HepG2 (cell line): ENCODE results near the gene SINHCAF. TPM values are rescaled to one million over a fixed set of nuclear protein-coding genes. Genes with fewer than 3 reads are reported as not detected.
A peak's percentile ranks its signal among the peaks of the same experiment; 100 is the strongest.

ENCODE experiments used
- ARID4A ChIP-seq: sonication (generic); formaldehyde crosslinking; IDR thresholded peaks from 2 replicates; pipeline ENCODE4 v1.5.0; 2020; ENCODE audit warnings: mild to moderate bottlenecking, missing genetic modification reagents, borderline replicate concordance
- CREB1 ChIP-seq, 2 experiments: fragments of 450-650 bp in 1 of 2; IDR thresholded peaks; 2 replicates each; pipeline ENCODE4 v1.6.1; 2016 to 2017; ENCODE audit warnings: control low read depth in 1 of 2, mild to moderate bottlenecking in 1 of 2, missing compliant biosample characterization in 1 of 2, missing genetic modification characterization in 1 of 2
- DRAP1 ChIP-seq: IDR thresholded peaks from 2 replicates; pipeline ENCODE4 v1.6.1; 2016; ENCODE audit warnings: missing genetic modification reagents, missing compliant biosample characterization
- EZH2 ChIP-seq: conservative IDR thresholded peaks from 2 replicates; pipeline ENCODE4 v1.6.1; 2012; ENCODE audit warnings: mild to moderate bottlenecking, low read depth, low read length, moderate library complexity
- FOXM1 ChIP-seq: sonication (generic); formaldehyde crosslinking; IDR thresholded peaks from 2 replicates; pipeline ENCODE4 v1.5.0; 2020; ENCODE audit warnings: missing genetic modification reagents
- KLF12 ChIP-seq: sonication (generic); formaldehyde crosslinking; IDR thresholded peaks from 2 replicates; pipeline ENCODE4 v1.4.0; 2020; ENCODE audit warnings: missing genetic modification reagents, borderline replicate concordance
- LRRFIP1 ChIP-seq: sonication (generic); formaldehyde crosslinking; conservative IDR thresholded peaks from 2 replicates; pipeline ENCODE4 v1.4.0; 2020; ENCODE audit warnings: missing genetic modification reagents
- MAFF ChIP-seq: IDR thresholded peaks from 2 replicates; pipeline ENCODE4 v1.6.1; 2011; ENCODE audit warnings: low read depth, low read length, improper control_type of control experiment
- MED13 ChIP-seq: sonication (generic); formaldehyde crosslinking; IDR thresholded peaks from 2 replicates; pipeline ENCODE4 v1.5.0; 2020; ENCODE audit warnings: missing genetic modification reagents
- NR2F6 ChIP-seq, 2 experiments: IDR thresholded peaks; 2 replicates each; pipeline ENCODE4 v1.6.1; 2016; ENCODE audit warnings: antibody characterized with exemption in 1 of 2, mild to moderate bottlenecking in 1 of 2
- RARG ChIP-seq: sonication (generic); formaldehyde crosslinking; IDR thresholded peaks from 2 replicates; pipeline ENCODE4 v1.4.0; 2020; ENCODE audit warnings: low read depth, mild to moderate bottlenecking, missing genetic modification reagents
- RBM39 ChIP-seq: fragments of 200-400 bp; formaldehyde crosslinking; IDR thresholded peaks from one replicate; pipeline ENCODE4 v1.6.1; 2018; ENCODE audit warnings: antibody characterized with exemption, mild to moderate bottlenecking, low read depth, low read length; ENCODE audit not compliant: poor library complexity, severe bottlenecking
- RFX3 ChIP-seq: IDR thresholded peaks from 2 replicates; pipeline ENCODE4 v1.6.1; 2016; ENCODE audit warnings: missing biosample characterization, missing genetic modification reagents
- SP5 ChIP-seq: IDR thresholded peaks from 2 replicates; pipeline ENCODE4 v1.6.1; 2016; ENCODE audit warnings: low read depth, borderline replicate concordance
- SPEN ChIP-seq: sonication (generic); formaldehyde crosslinking; IDR thresholded peaks from 2 replicates; pipeline ENCODE4 v1.5.1; 2020; ENCODE audit warnings: low read depth, mild to moderate bottlenecking, missing genetic modification reagents
- THAP11 ChIP-seq: IDR thresholded peaks from 2 replicates; pipeline ENCODE4 v1.6.1; 2016; ENCODE audit warnings: missing biosample characterization, missing genetic modification reagents
- ZBTB7B ChIP-seq: sonication (generic); formaldehyde crosslinking; IDR thresholded peaks from 2 replicates; pipeline ENCODE4 v1.4.0; 2020; ENCODE audit warnings: missing genetic modification reagents
- ZBTB8A ChIP-seq: sonication (generic); formaldehyde crosslinking; IDR thresholded peaks from 2 replicates; pipeline ENCODE4 v1.4.0; 2020; ENCODE audit warnings: mild to moderate bottlenecking, low read depth, missing genetic modification reagents, borderline replicate concordance
- ZIK1 ChIP-seq: sonication (generic); formaldehyde crosslinking; IDR thresholded peaks from 2 replicates; pipeline ENCODE4 v1.5.0; 2020; ENCODE audit warnings: mild to moderate bottlenecking, low read depth, missing genetic modification reagents, borderline replicate concordance
- ZKSCAN8 ChIP-seq: IDR thresholded peaks from 2 replicates; pipeline ENCODE4 v1.6.1; 2016; ENCODE audit warnings: borderline replicate concordance, missing genetic modification reagents, missing compliant biosample characterization
- ZNF446 ChIP-seq: sonication (generic); formaldehyde crosslinking; IDR thresholded peaks from 2 replicates; pipeline ENCODE4 v1.5.0; 2020; ENCODE audit warnings: mild to moderate bottlenecking, missing genetic modification reagents
- ZNF564 ChIP-seq: sonication (generic); formaldehyde crosslinking; IDR thresholded peaks from 2 replicates; pipeline ENCODE4 v1.8.1; 2023; ENCODE audit warnings: mild to moderate bottlenecking, missing genetic modification reagents
- ZNF580 ChIP-seq: IDR thresholded peaks from 2 replicates; pipeline ENCODE4 v1.6.1; 2016; ENCODE audit warnings: low read depth, borderline replicate concordance
- polyA plus RNA-seq, 8 experiments: library from polyadenylated mRNA; depleted of rRNA in 3 of 8; stranded (reverse) in 7 of 8; unstranded in 1 of 8; fragments of >200 nt; fragmentation: Illumina TruSeq in 4 of 8; extraction: Trizol in 4 of 8; gene quantifications; 2 replicates each; pipeline versions ENCODE4 v1.2.1 to v1.2.3, GENCODE V29; 2011 to 2016; ENCODE audit warnings: low read depth in 4 of 8, missing spikeins in 1 of 8, mixed read lengths in 1 of 8; ENCODE audit not compliant: insufficient read depth in 1 of 8
- total RNA-seq, 5 experiments: library from RNA; depleted of rRNA; stranded (reverse); fragments of >200 nt; fragmentation: Illumina TruSeq; extraction: Trizol; gene quantifications; 2 replicates each; pipeline ENCODE4 v1.2.3, GENCODE V29; 2016; ENCODE audit warnings: low read depth in 1 of 5

Gene SINHCAF
- total and polyA plus RNA-seq, 2 of the 13 experiments (the other 11 are each of a cell fraction or from before 2014, with no cell fraction given) = 54.6 to 97.8 TPM

- TF ChIP-seq ZNF580 (CRISPR knock-in tag) (no peak), LRRFIP1 (no peak), KLF12 (CRISPR knock-in tag) (no peak), ZBTB7B (CRISPR knock-in tag) (0 out of 2 replicates have a peak, but pooled peaks have one; percentile 25), DRAP1 (peak; percentile 95), ZNF446 (no peak; the same call in 1 of the 2 replicates), SPEN (CRISPR knock-in tag) (peak; percentile 45; the same call in 1 of the 2 replicates), NR2F6 (IDR thresholded peaks at IDR 0.05) (no peak), NR2F6 (CRISPR knock-in tag; IDR thresholded peaks at IDR 0.05) (no peak), ZNF564 (CRISPR knock-in tag) (no peak), ZIK1 (CRISPR knock-in tag) (no peak), ZKSCAN8 (no peak), CREB1 (IDR thresholded peaks at IDR 0.05) (peak; percentile 65), CREB1 (CRISPR knock-in tag; IDR thresholded peaks at IDR 0.05) (peak; percentile 66), RBM39 (peak; percentile 77), EZH2 (no peak), MED13 (peak; percentile 45; the same call in 1 of the 2 replicates), RFX3 (CRISPR knock-in tag) (no peak), FOXM1 (no peak), SP5 (CRISPR knock-in tag) (no peak; the same call in 1 of the 2 replicates), RARG (CRISPR knock-in tag) (no peak), ARID4A (peak; percentile 18; the same call in 1 of the 2 replicates), THAP11 (CRISPR knock-in tag) (no peak), MAFF (no peak), ZBTB8A (CRISPR knock-in tag) (no peak)
These were observed at the start of gene SINHCAF (continued) for GRCh38 chr12:31325877-31326631.
